ENCODE data around the gene HDAC9.
"Not testable (repeated sequence)": the region's sequence is repeated elsewhere in the genome, so short reads cannot be mapped to it uniquely, and the experiment has no call there.

Gene HDAC9

GRCh38 chr7:18941207-18941606, 445.7 kb downstream of the HDAC9 start:
- peak; percentile 51 for DNase-seq (ENCODE audit: low read depth)
- no peak for TF ChIP-seq CTCF (conservative IDR thresholded peaks at IDR 0.05; ENCODE audit: control insufficient read depth, insufficient read depth, low read depth, low read length)
- H3K4me3 ChIP-seq (ENCODE audit: control insufficient read depth, low read depth, low read length): no peak overlapping the region

GRCh38 chr7:18948521-18948920, 453.0 kb downstream of the HDAC9 start:
- no peak overlapping the region for H3K4me3 ChIP-seq (ENCODE audit: control insufficient read depth, low read depth, low read length)
- TF ChIP-seq CTCF (conservative IDR thresholded peaks at IDR 0.05; ENCODE audit: control insufficient read depth, insufficient read depth, low read depth, low read length): no peak
- no peak for DNase-seq (ENCODE audit: low read depth)

GRCh38 chr7:18952846-18953245, 457.3 kb downstream of the HDAC9 start:
- no peak overlapping the region for H3K4me3 ChIP-seq (ENCODE audit: control insufficient read depth, low read depth, low read length)
- no peak for DNase-seq (ENCODE audit: low read depth)
- no peak for TF ChIP-seq CTCF (conservative IDR thresholded peaks at IDR 0.05; ENCODE audit: control insufficient read depth, insufficient read depth, low read depth, low read length)

- peak; percentile 79 for DNase-seq (ENCODE audit: low read depth)
- no peak for TF ChIP-seq CTCF (conservative IDR thresholded peaks at IDR 0.05; ENCODE audit: control insufficient read depth, insufficient read depth, low read depth, low read length)
Observed at GRCh38 chr7:18958627-18959026, 463.1 kb downstream of the HDAC9 start.

DNA sequence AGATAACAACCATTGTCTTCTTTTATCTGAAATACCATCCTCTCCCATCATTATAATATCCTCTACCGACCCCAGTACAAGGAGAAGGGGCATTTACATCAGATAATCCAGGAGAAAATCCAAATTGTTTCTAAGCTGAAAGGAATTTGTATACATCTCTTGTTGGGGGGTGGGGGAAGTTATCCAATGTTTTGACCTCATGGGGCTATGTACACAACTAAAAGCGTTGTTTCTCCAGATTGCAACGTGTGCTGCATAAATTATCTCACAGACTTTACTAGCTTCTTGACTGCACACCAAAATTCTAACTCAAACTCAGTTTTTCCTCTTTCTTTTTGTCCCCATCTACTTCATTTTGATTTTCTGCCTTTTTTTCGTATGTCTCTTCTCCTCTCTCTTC, 465.2 kb downstream of the HDAC9 start:
- H3K4me3 ChIP-seq (ENCODE audit: control insufficient read depth, low read depth, low read length): no peak overlapping the region
- no peak for DNase-seq (ENCODE audit: low read depth)
- TF ChIP-seq CTCF (conservative IDR thresholded peaks at IDR 0.05; ENCODE audit: control insufficient read depth, insufficient read depth, low read depth, low read length): no peak

More at GRCh38 chr7:18958627-18959026, 463.1 kb downstream of the HDAC9 start:
- H3K4me3 ChIP-seq (ENCODE audit: control insufficient read depth, low read depth, low read length): no peak overlapping the region

DNA sequence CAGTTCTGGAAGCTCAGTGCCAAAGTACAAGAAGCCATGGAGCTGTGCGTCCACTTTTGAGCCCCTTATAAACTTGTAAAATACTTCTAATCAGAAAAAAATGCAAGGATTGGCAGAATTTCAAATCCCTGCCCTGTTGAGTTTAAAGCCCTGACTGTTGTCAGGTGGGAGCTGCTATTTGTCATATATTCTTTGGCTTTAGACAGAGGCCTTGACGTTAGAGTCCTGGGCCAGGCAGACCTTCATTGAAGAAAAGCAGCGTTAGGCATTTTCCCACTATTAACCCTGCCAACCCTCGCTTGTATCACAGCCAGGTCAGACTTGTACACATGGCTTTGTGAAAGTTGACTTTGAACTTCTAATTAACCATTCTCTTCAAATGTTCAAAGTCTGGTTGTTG, 466.5 kb downstream of the HDAC9 start:
- peak; percentile 34 for DNase-seq (ENCODE audit: low read depth)
- TF ChIP-seq CTCF (conservative IDR thresholded peaks at IDR 0.05; ENCODE audit: control insufficient read depth, insufficient read depth, low read depth, low read length): no peak
- no peak overlapping the region for H3K4me3 ChIP-seq (ENCODE audit: control insufficient read depth, low read depth, low read length)

GRCh38 chr7:18965657-18966056, 470.1 kb downstream of the HDAC9 start:
- DNase-seq (ENCODE audit: low read depth): no peak
- no peak for TF ChIP-seq CTCF (conservative IDR thresholded peaks at IDR 0.05; ENCODE audit: control insufficient read depth, insufficient read depth, low read depth, low read length)
- H3K4me3 ChIP-seq (ENCODE audit: control insufficient read depth, low read depth, low read length): no peak overlapping the region

DNA sequence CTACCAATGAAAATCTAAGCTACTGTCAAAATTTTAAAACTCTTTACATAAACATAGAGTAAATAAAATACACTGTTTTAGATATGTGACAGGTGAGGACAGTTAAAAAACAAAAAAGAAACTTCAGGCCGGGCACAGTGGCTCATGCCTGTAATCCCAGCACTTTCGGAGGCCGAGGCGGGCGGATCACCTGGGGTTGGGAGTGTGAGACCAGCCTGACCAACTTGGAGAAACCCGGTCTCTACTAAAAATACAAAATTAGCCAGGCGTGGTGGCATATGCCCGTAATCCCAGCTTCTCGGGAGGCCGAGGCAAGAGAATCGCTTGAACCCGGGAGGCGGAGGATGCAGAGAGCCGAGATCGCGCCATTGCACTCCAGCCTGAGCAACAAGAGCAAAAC, 472.2 kb downstream of the HDAC9 start:
- not testable (repeated sequence) for H3K4me3 ChIP-seq (ENCODE audit: control insufficient read depth, low read depth, low read length); DNase-seq (ENCODE audit: low read depth)

Data from fibroblast of mammary gland (primary cell).